HUES48 (cell line): ENCODE measurements around the gene SORD.

ENCODE experiments used
- H3K27ac ChIP-seq: one replicate; pipeline ENCODE4 v1.7.0; 2013; ENCODE audit warnings: low read depth, low read length, inconsistent platforms
- H3K27me3 ChIP-seq: 2 replicates; pipeline ENCODE4 v1.6.1; 2013; ENCODE audit warnings: mild to moderate bottlenecking, low read length; ENCODE audit not compliant: control insufficient read depth, insufficient read depth
- H3K36me3 ChIP-seq: 2 replicates; pipeline ENCODE4 v1.6.1; 2013; ENCODE audit warnings: low read length; ENCODE audit not compliant: control insufficient read depth, insufficient read depth
- H3K4me1 ChIP-seq: 2 replicates; pipeline ENCODE4 v1.6.1; 2013; ENCODE audit warnings: mild to moderate bottlenecking, low read length; ENCODE audit not compliant: control insufficient read depth, insufficient read depth
- H3K4me3 ChIP-seq: 2 replicates; pipeline ENCODE4 v1.5.1; 2013; ENCODE audit warnings: mild to moderate bottlenecking, low read depth, low read length
- H3K9ac ChIP-seq: 2 replicates; pipeline ENCODE4 v1.6.1; 2013; ENCODE audit warnings: mild to moderate bottlenecking, low read depth, low read length, moderate library complexity
- H3K9me3 ChIP-seq: 2 replicates; pipeline ENCODE4 v1.6.1; 2013; ENCODE audit warnings: low read length; ENCODE audit not compliant: control insufficient read depth, insufficient read depth

The SORD gene

DNA sequence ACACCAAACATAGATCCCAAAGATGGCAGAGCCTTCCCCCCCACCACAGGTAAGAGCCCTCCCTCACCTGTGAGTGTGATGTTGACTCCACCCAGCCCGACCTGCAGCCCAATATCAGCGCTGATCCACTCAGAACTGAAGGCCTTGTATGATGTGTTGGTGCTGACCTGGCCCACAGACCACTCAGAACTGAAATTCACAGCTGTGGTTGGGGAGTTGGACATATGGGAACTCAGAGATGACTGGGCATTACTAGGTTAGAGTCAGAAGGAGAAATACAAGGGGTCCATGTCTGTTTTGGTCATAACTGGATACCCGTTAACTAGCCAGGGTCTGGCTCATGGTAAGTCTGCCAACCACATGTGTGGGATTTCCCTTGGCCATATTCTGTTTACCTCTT is 98.0 kb downstream of the SORD start:
- Histone ChIP-seq H3K9ac (no peak overlapping the region), H3K27me3 (peaks cover 83% of the 10 kb centered on the region), H3K27ac (no peak overlapping the region), H3K4me1 (peaks cover 4% of the 10 kb centered on the region; the same call in 1 of the 2 replicates), H3K36me3 (no peaks in the 10 kb centered on the region), H3K9me3 (no peaks in the 10 kb centered on the region), H3K4me3 (no peak overlapping the region)

DNA sequence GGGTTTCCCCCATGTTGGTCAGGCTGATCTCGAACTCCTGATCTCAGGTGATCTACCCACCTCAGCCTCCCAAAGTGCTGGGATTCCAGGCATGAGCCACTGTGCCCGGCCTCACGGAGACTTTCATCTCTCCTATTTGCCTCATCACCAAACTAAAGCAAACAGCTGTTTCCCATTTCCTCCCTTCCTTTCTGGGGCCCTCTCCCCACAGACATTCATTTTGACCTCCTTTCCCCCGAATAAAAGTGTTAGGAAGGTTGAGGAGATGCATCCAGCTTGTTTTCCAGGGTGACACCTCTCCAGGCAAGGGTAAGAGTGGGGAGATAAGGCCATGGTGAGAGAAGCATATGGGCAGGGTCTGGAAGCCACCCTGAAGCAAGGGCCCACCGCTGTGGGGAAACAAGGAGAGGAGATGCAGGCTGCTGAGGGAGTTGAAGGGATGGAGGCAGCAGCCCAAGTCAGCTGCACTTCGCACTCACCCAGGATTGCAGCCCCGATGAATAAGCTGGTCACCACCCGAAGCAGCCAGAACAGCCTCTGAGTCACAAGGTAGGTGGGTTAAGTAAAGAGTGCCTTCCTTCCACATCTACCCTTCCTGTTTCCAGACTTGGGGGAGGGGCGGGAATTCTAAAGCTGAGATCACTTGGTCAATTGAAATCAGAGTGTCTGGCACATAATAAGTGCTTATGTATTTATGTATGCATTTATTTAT is 98.9 kb downstream of the SORD start:
- Histone ChIP-seq H3K9me3 (no peaks in the 10 kb centered on the region), H3K27ac (no peak overlapping the region), H3K36me3 (no peaks in the 10 kb centered on the region), H3K27me3 (peaks cover 83% of the 10 kb centered on the region), H3K4me3 (no peak overlapping the region), H3K9ac (no peak overlapping the region), H3K4me1 (no peaks in the 10 kb centered on the region)

DNA sequence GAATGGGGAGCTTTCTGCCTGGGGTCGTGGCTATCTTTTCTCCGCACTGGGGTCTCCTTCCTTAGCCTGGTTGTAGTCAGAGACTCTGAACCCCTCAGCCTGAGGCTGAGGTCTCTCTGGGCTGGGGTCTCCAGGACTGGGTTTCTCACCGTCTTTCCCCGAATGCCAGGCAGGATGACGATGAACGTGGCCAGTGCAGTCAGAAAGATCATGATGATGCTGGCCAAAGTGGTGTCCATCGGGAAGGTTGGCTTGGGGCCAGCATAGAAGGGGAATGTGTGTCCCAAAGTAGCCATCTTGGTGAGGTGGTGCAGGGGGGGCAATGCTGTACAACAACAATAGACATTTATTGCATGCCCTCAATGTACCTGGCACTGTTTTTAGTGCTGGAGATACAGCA is 99.7 kb downstream of the SORD start:
- H3K9me3 ChIP-seq = no peaks in the 10 kb centered on the region
- no peak overlapping the region for H3K9ac ChIP-seq
- no peaks in the 10 kb centered on the region for H3K4me1 ChIP-seq
- peaks cover 83% of the 10 kb centered on the region for H3K27me3 ChIP-seq
- H3K4me3 ChIP-seq = no peak overlapping the region
- H3K36me3 ChIP-seq = no peaks in the 10 kb centered on the region
- H3K27ac ChIP-seq = no peak overlapping the region

DNA sequence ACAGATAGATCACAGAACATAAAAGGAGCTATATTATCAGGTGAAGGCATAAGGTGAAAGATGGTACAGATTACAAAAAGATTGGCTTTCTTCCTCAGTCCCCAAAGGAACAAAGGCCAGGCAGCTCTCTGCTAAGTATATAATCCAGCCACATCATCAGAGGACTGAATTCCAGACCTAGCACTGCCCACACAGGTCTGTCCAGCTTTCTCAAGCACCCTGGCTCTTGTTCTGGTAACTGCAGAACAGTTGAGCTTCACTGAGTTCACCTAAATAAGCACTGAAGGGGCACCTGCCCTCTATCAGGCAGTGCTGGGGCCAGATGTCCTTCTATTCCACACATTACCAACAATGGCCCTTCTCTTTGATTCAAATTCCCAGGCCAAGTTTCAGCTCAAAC is 100.4 kb downstream of the SORD start:
- peaks cover 84% of the 10 kb centered on the region for H3K27me3 ChIP-seq
- no peaks in the 10 kb centered on the region for H3K9me3 ChIP-seq
- H3K4me1 ChIP-seq = no peaks in the 10 kb centered on the region
- no peak overlapping the region for H3K27ac ChIP-seq
- H3K36me3 ChIP-seq = no peaks in the 10 kb centered on the region
- H3K4me3 ChIP-seq = no peak overlapping the region
- H3K9ac ChIP-seq = no peak overlapping the region

DNA sequence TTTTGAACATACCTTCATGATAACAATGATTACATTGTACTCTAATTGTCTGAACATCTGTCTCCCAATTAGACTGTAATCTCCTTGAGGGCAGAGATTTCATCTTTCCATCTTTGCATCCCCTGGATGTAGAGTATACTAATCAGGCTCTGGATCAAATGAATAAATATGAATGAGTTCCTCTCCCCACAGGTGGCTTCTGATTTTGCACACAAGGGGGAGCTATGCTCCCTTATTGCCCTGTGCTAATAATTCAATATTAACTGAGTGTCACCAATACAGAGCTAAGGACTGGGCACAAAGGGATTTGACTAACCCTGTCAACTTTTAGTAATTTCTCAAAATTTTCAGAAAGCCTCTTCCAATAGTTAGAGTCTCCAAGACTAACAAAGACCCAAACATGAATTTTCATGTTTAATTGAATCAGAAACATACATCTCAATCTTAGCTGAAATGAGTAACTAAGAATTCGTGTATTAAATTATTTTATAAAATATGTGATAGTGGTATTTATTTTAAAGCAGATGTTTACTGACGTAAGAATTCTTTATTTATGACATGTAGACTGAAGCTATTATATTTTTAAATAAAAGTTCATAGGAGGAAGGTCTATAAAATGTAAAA is 103.7 kb downstream of the SORD start:
- Histone ChIP-seq H3K9me3 (no peaks in the 10 kb centered on the region), H3K27me3 (peaks cover 97% of the 10 kb centered on the region), H3K27ac (no peak overlapping the region), H3K4me3 (no peak overlapping the region), H3K4me1 (no peaks in the 10 kb centered on the region), H3K36me3 (no peaks in the 10 kb centered on the region), H3K9ac (no peak overlapping the region)
